Measurements from ENCODE around the gene TNFRSF8.
"Not testable (repeated sequence)": the region's sequence is repeated elsewhere in the genome, so short reads cannot be mapped to it uniquely, and the experiment has no call there.

The TNFRSF8 gene

DNA sequence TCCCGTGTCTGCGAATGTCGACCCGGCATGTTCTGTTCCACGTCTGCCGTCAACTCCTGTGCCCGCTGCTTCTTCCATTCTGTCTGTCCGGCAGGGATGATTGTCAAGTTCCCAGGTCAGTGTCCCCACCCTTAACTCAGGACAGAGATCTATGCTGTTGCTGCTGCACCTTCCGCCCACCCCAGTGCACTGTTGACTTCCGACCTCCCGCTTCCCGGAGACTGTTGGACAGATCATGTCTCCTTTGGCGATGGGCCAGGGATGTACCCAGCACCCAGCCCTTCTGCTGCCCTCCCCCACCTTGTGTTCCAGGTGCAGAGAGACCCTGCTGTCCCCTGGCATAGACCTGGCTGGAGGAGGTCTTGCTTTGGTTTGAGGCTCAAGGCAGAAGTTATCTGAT lies 41.3 kb downstream of the TNFRSF8 start:
- no peak overlapping the region for H3K4me3 ChIP-seq (ENCODE audit: low read depth, low read length)
- TF ChIP-seq, protein P1, sequence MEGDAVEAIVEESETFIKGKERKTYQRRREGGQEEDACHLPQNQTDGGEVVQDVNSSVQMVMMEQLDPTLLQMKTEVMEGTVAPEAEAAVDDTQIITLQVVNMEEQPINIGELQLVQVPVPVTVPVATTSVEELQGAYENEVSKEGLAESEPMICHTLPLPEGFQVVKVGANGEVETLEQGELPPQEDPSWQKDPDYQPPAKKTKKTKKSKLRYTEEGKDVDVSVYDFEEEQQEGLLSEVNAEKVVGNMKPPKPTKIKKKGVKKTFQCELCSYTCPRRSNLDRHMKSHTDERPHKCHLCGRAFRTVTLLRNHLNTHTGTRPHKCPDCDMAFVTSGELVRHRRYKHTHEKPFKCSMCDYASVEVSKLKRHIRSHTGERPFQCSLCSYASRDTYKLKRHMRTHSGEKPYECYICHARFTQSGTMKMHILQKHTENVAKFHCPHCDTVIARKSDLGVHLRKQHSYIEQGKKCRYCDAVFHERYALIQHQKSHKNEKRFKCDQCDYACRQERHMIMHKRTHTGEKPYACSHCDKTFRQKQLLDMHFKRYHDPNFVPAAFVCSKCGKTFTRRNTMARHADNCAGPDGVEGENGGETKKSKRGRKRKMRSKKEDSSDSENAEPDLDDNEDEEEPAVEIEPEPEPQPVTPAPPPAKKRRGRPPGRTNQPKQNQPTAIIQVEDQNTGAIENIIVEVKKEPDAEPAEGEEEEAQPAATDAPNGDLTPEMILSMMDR (IDR thresholded peaks at IDR 0.05; ENCODE audit: insufficient read depth, low read depth, low read length, missing control alignments), result no peak
- no peak for DNase-seq (ENCODE audit: low read depth)

DNA sequence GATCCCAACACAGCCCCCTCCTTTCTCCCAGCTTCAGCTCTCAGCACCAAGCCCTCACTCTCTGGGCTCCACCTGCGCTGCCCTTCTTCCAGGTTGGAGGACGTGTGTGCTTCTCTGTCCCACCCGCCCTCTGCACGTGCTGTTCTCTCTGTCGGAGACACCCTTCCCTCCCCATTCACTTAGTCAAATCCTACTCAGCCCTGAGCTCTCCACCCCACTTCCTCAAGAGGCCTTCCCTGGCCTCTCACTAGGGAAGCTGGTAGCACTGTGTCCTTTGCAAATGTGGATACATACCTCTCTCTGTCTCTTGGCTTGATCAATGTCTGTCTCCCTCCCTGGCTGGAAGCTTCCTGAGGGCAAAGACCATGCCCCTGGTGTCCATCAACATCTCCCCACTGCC lies 43.0 kb downstream of the TNFRSF8 start:
- TF ChIP-seq, protein P1 (IDR thresholded peaks at IDR 0.05; ENCODE audit: insufficient read depth, low read depth, low read length, missing control alignments), result no peak
- no peak overlapping the region for H3K4me3 ChIP-seq (ENCODE audit: low read depth, low read length)
- DNase-seq (ENCODE audit: low read depth), result no peak

DNA sequence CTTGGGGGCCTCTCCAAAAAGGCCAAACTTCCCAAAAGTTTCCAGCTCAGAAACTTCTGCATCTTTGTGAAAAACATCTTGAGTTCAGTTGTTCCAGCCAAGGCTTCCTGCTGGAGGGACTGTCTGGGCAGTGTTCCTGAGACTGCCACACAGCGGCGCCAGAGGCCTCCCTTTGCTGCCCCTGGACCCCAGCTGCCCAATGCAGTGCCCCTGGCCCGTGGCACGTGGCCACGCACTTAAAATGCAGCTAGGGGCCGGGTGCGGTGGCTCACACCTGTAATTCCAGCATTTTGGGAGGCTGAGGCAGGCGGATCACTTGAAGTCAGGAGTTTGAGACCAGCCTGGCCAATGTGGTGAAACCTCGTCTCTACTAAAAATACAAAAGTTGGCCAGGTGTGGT lies 43.8 kb downstream of the TNFRSF8 start:
- not testable (repeated sequence) for H3K4me3 ChIP-seq (ENCODE audit: low read depth, low read length); DNase-seq (ENCODE audit: low read depth)
- TF ChIP-seq, protein P1 (IDR thresholded peaks at IDR 0.05; ENCODE audit: insufficient read depth, low read depth, low read length, missing control alignments), result peak; percentile 15

DNA sequence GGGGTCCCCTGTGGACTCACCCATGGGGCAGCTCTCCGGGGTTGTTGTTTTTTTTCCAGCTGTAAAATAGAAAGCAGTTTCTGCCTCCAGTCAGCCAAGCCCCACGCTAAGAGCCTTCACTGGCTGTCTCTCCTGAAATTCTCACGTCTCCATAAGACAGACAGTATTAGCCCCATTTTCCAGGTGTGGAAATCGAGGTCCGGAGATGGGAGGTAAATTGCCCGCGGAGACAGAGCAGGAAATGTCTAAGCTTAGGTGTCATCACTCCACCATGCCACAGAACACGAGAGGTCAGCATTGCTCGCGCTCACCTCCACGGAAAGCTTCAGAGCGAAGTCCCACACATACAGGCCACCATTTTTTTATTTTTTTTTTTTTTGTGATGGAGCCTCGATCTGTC lies 44.6 kb downstream of the TNFRSF8 start:
- TF ChIP-seq, protein P1 (IDR thresholded peaks at IDR 0.05; ENCODE audit: insufficient read depth, low read depth, low read length, missing control alignments), result no peak
- no peak overlapping the region for H3K4me3 ChIP-seq (ENCODE audit: low read depth, low read length)
- no peak for DNase-seq (ENCODE audit: low read depth)

DNA sequence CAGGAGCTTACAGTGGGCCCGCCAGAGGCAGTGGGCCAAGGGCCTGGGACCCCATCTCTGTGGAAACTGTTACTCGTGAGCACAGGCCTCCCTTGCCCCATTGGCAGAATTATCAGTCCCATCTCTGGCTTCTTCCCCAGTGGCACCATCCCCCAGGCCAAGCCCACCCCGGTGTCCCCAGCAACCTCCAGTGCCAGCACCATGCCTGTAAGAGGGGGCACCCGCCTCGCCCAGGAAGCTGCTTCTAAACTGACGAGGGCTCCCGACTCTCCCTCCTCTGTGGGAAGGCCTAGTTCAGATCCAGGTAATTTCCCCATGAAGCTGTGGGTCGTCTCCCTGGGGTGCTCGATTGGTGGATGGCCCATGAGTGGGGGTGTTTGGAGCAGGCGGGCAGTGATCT lies 46.8 kb downstream of the TNFRSF8 start:
- TF ChIP-seq, protein P1 (IDR thresholded peaks at IDR 0.05; ENCODE audit: insufficient read depth, low read depth, low read length, missing control alignments), result no peak
- DNase-seq (ENCODE audit: low read depth), result no peak

DNA sequence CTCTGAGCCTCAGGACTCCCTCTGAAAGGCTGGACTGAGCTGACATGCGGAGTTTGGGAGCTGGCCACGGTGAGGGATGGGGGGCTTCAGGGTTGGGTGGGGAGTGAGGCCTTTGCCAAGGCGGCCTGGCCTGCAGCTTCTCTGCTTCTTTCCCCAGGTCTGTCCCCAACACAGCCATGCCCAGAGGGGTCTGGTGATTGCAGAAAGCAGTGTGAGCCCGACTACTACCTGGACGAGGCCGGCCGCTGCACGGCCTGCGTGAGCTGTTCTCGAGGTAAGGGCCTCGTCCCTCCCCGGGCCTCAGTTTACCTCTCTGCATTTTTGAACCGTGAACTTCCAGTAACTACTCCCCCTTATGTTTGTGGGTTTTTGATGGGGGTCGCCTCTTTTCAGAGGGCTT lies 48.6 kb downstream of the TNFRSF8 start:
- H3K4me3 ChIP-seq (ENCODE audit: low read depth, low read length), result no peak overlapping the region
- DNase-seq (ENCODE audit: low read depth), result no peak
- TF ChIP-seq, protein P1 (IDR thresholded peaks at IDR 0.05; ENCODE audit: insufficient read depth, low read depth, low read length, missing control alignments), result no peak

More for the DNA sequence above, 46.8 kb downstream of the TNFRSF8 start:
- no peak overlapping the region for H3K4me3 ChIP-seq (ENCODE audit: low read depth, low read length)

DNA sequence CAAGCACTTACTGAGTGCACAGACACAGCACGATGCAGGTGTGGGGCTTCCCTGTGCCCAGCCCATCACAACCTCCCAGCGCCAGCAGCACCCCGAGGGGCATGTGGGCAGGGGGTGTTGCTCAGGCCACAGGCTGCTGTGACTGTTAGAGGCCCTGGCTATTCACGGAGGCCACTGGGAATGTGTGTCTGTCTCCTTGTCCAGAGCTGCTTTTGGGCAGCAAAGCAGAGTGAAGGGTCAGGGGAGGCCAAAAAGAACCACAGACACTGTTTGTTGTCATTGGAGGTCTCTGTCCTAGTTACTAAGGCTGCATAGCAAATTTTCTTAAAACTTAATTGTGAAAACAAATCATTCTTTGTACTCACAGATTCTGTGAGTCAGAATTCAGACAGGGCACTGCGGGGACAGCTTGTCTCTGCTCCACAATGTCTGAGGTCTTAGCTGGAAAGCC lies 49.6 kb downstream of the TNFRSF8 start:
- DNase-seq (ENCODE audit: low read depth), result no peak
- H3K4me3 ChIP-seq (ENCODE audit: low read depth, low read length), result no peak overlapping the region
- TF ChIP-seq, protein P1 (IDR thresholded peaks at IDR 0.05; ENCODE audit: insufficient read depth, low read depth, low read length, missing control alignments), result no peak

Data from GM12865 (cell line).